H9 (cell line): ENCODE data around the gene ZFAND3. TPM values are rescaled to one million over a fixed set of nuclear protein-coding genes. Genes with fewer than 3 reads are reported as not detected.

Source experiments
- DNase-seq: peaks from one replicate; pipeline ENCODE4 v3.0.0-alpha.2; 2017
- H2AFZ ChIP-seq: one replicate; pipeline ENCODE4 v1.6.1; 2013; ENCODE audit warnings: mild to moderate bottlenecking, low read length, control low read depth, moderate library complexity
- H2AK5ac ChIP-seq: 2 replicates; pipeline ENCODE4 v1.6.1; 2013; ENCODE audit warnings: low read length, control low read depth, mixed read lengths; ENCODE audit not compliant: insufficient read length
- H2BK120ac ChIP-seq: one replicate; pipeline ENCODE4 v1.6.1; 2013; ENCODE audit warnings: low read depth, mild to moderate bottlenecking, low read length, control low read depth, inconsistent platforms; ENCODE audit not compliant: poor library complexity, severe bottlenecking
- H2BK12ac ChIP-seq: 2 replicates; pipeline ENCODE4 v1.6.1; 2013; ENCODE audit warnings: low read length, control low read depth, mixed read lengths, low read depth; ENCODE audit not compliant: insufficient read length
- H2BK15ac ChIP-seq: 2 replicates; pipeline ENCODE4 v1.6.1; 2013; ENCODE audit warnings: low read depth, low read length, control low read depth
- H2BK20ac ChIP-seq: one replicate; pipeline ENCODE4 v1.6.1; 2013; ENCODE audit warnings: low read depth, mild to moderate bottlenecking, low read length, control low read depth, inconsistent platforms; ENCODE audit not compliant: poor library complexity, severe bottlenecking
- H2BK5ac ChIP-seq: 2 replicates; pipeline ENCODE4 v1.6.1; 2013; ENCODE audit warnings: low read length, control low read depth, mixed read lengths; ENCODE audit not compliant: insufficient read length
- H3K14ac ChIP-seq: 2 replicates; pipeline ENCODE4 v1.6.1; 2013; ENCODE audit warnings: low read length, control low read depth; ENCODE audit not compliant: insufficient read depth
- H3K18ac ChIP-seq: 2 replicates; pipeline ENCODE4 v1.6.1; 2013; ENCODE audit warnings: low read depth, mild to moderate bottlenecking, mixed read lengths, low read length, control low read depth; ENCODE audit not compliant: insufficient read length
- H3K23ac ChIP-seq: 2 replicates; pipeline ENCODE4 v1.6.1; 2013; ENCODE audit warnings: low read length, control low read depth, mixed read lengths, low read depth; ENCODE audit not compliant: insufficient read length
- H3K23me2 ChIP-seq: 2 replicates; pipeline ENCODE4 v1.6.1; 2013; ENCODE audit warnings: low read depth, mild to moderate bottlenecking, mixed read lengths, low read length, control low read depth; ENCODE audit not compliant: insufficient read length, poor library complexity, severe bottlenecking
- H3K27ac ChIP-seq: 2 replicates; pipeline ENCODE4 v1.5.1; 2013; ENCODE audit warnings: low read length, control low read depth, mixed read lengths, low read depth; ENCODE audit not compliant: insufficient read length
- H3K27me3 ChIP-seq: 2 replicates; pipeline ENCODE4 v1.6.1; 2013; ENCODE audit warnings: low read length, control low read depth, inconsistent platforms; ENCODE audit not compliant: insufficient read depth
- H3K4ac ChIP-seq: 2 replicates; pipeline ENCODE4 v1.6.1; 2013; ENCODE audit warnings: low read depth, mild to moderate bottlenecking, control low read depth, inconsistent platforms, low read length, moderate library complexity
- H3K4me1 ChIP-seq: 2 replicates; pipeline ENCODE4 v1.6.1; 2013; ENCODE audit warnings: low read length, control low read depth, inconsistent platforms; ENCODE audit not compliant: insufficient read depth
- H3K4me2 ChIP-seq: 2 replicates; pipeline ENCODE4 v1.6.1; 2013; ENCODE audit warnings: low read length, control low read depth, mixed read lengths; ENCODE audit not compliant: insufficient read length, insufficient read depth
- H3K56ac ChIP-seq: 2 replicates; pipeline ENCODE4 v1.6.1; 2013; ENCODE audit warnings: low read depth, mild to moderate bottlenecking, mixed read lengths, low read length, control low read depth; ENCODE audit not compliant: insufficient read length
- H3K79me1 ChIP-seq: 2 replicates; pipeline ENCODE4 v1.6.1; 2013; ENCODE audit warnings: low read depth, mild to moderate bottlenecking, moderate library complexity, low read length, control low read depth, inconsistent platforms; ENCODE audit not compliant: insufficient read depth, poor library complexity, severe bottlenecking
- H3K79me2 ChIP-seq: 2 replicates; pipeline ENCODE4 v1.6.1; 2013; ENCODE audit warnings: low read length, control low read depth, inconsistent platforms; ENCODE audit not compliant: insufficient read depth
- H3K9ac ChIP-seq: 2 replicates; pipeline ENCODE4 v1.6.1; 2013; ENCODE audit warnings: low read length, control low read depth, mixed read lengths; ENCODE audit not compliant: insufficient read length; ENCODE audit errors: extremely low read depth
- H3K9me3 ChIP-seq: one replicate; pipeline ENCODE4 v1.6.1; 2013; ENCODE audit warnings: low read depth, low read length, inconsistent platforms; ENCODE audit not compliant: control insufficient read depth
- H3T11ph ChIP-seq: one replicate; pipeline ENCODE4 v1.6.1; 2013; ENCODE audit warnings: mild to moderate bottlenecking, low read length, control low read depth, inconsistent platforms
- H4K20me1 ChIP-seq: one replicate; pipeline ENCODE4 v1.6.1; 2013; ENCODE audit not compliant: control insufficient read depth, insufficient read length, insufficient read depth
- H4K5ac ChIP-seq: 2 replicates; pipeline ENCODE4 v1.6.1; 2013; ENCODE audit warnings: low read depth, mild to moderate bottlenecking, mixed read lengths, low read length, control low read depth; ENCODE audit not compliant: insufficient read length
- H4K8ac ChIP-seq: replicated peaks from 2 replicates; pipeline ENCODE4 v1.6.1; 2013; ENCODE audit warnings: low read length, control low read depth, mixed read lengths, low read depth; ENCODE audit not compliant: insufficient read length
- H4K91ac ChIP-seq: 2 replicates; pipeline ENCODE4 v1.6.1; 2013; ENCODE audit warnings: low read depth, mild to moderate bottlenecking, moderate library complexity, mixed read lengths, low read length, control low read depth; ENCODE audit not compliant: insufficient read length
- H3K27ac Mint-ChIP-seq, 3 experiments: 2 replicates in 2 of 3; 3 replicates in 1 of 3; pipeline ENCODE4 v1.8.0; 2020 to 2021; ENCODE audit warnings: mixed read lengths in 3 of 3, mild to moderate bottlenecking in 1 of 3, moderate library complexity in 1 of 3
- H3K27me3 Mint-ChIP-seq: 2 replicates; pipeline ENCODE4 v1.8.0; 2021; ENCODE audit warnings: low read depth, mild to moderate bottlenecking, moderate library complexity, mixed read lengths
- H3K36me3 Mint-ChIP-seq, 3 experiments: 2 replicates in 2 of 3; 3 replicates in 1 of 3; pipeline ENCODE4 v1.8.0; 2020 to 2021; ENCODE audit warnings: low read depth in 3 of 3, mixed read lengths in 3 of 3; ENCODE audit not compliant: insufficient read depth in 1 of 3
- H3K4me1 Mint-ChIP-seq, 2 experiments: 2 replicates each; pipeline ENCODE4 v1.8.0; 2020; ENCODE audit warnings: mixed read lengths in 2 of 2
- H3K4me3 Mint-ChIP-seq, 2 experiments: 2 replicates in 1 of 2; 3 replicates in 1 of 2; pipeline ENCODE4 v1.8.0; 2020 to 2021; ENCODE audit warnings: mild to moderate bottlenecking in 2 of 2, mixed read lengths in 2 of 2, moderate library complexity in 1 of 2
- H3K9me3 Mint-ChIP-seq, 2 experiments: 2 replicates in 1 of 2; 3 replicates in 1 of 2; pipeline ENCODE4 v1.8.0; 2020; ENCODE audit warnings: mild to moderate bottlenecking in 2 of 2, mixed read lengths in 2 of 2, moderate library complexity in 1 of 2
- CTCF ChIP-seq: fragments of 200-600 bp; sonication (generic); conservative IDR thresholded peaks from 3 replicates; pipeline ENCODE4 v1.8.0; 2021; ENCODE audit warnings: antibody characterized with exemption, mild to moderate bottlenecking
- WGBS: extraction: QIAGEN DNeasy Blood & Tissue Kit; methylation state at CpG from one replicate; pipeline ENCODE4 v1.1.7; 2013; ENCODE audit warnings: missing lambda C conversion rate, low lambda C conversion rate, mixed read lengths; ENCODE audit not compliant: insufficient read length; ENCODE audit errors: extremely low coverage; 5-methylcytosine and 5-hydroxymethylcytosine counted together
- total RNA-seq: library from RNA; stranded (reverse); gene quantifications from 2 replicates; pipeline ENCODE4 v1.2.1, GENCODE V29; 2021

The ZFAND3 gene
- total RNA-seq, 1 experiment from 2014 or later = 57.7 TPM

- peaks cover 14 to 17% of the 10 kb centered on the region in 2 experiments for H3K4me1 Mint-ChIP-seq
- H3K4me3 Mint-ChIP-seq = no peak overlapping the region
- Histone ChIP-seq H3K56ac (no peak overlapping the region), H3K18ac (no peak overlapping the region), H3K23ac (no peak overlapping the region), H3K79me1 (no peaks in the 10 kb centered on the region), H2BK20ac (no peak overlapping the region), H3K14ac (no peak overlapping the region), H2BK12ac (no peak overlapping the region), H3T11ph (no peak overlapping the region), H3K23me2 (no peaks in the 10 kb centered on the region), H2BK120ac (no peak overlapping the region), H3K79me2 (no peaks in the 10 kb centered on the region), H4K8ac (no peak overlapping the region), H2BK5ac (no peak overlapping the region), H3K4me1 (no peaks in the 10 kb centered on the region), H2AFZ (no peak overlapping the region), H2BK15ac (no peak overlapping the region), H4K5ac (no peak overlapping the region), H3K9ac (no peak overlapping the region), H3K27me3 (no peaks in the 10 kb centered on the region; the same call in 1 of the 2 replicates), H3K27ac (no peak overlapping the region), H3K9me3 (no peaks in the 10 kb centered on the region), H2AK5ac (no peak overlapping the region), H4K20me1 (no peaks in the 10 kb centered on the region), H3K4ac (no peak overlapping the region), H4K91ac (no peak overlapping the region), H3K4me2 (no peak overlapping the region)
- H3K36me3 Mint-ChIP-seq = no peaks in the 10 kb centered on the region
- H3K27me3 Mint-ChIP-seq = peaks cover 27% of the 10 kb centered on the region
- no peak for DNase-seq
- TF ChIP-seq CTCF = no peak
- H3K9me3 Mint-ChIP-seq = no peaks in the 10 kb centered on the region; a peak in 1 of 5 replicates
- no peak overlapping the region for H3K27ac Mint-ChIP-seq
- no CpG with 5 or more reads among the region's 1 CpG for WGBS
Measured at GRCh38 chr6:37804586-37804985, 14.9 kb upstream of the ZFAND3 start.
